Common myeloid progenitor, CD34-positive (primary cell): ENCODE measurements around the gene GPR31. TPM values are rescaled to one million over a fixed set of nuclear protein-coding genes. Genes with fewer than 3 reads are reported as not detected.
"Not testable (repeated sequence)": the region's sequence is repeated elsewhere in the genome, so short reads cannot be mapped to it uniquely, and the experiment has no call there.

Experiments
- CTCF ChIA-PET: fragments of 350-600 bp; sonication (Branson Sonifier 250); formaldehyde crosslinking; loops from one replicate; lab custom pipeline; 2021; ENCODE audit warnings: antibody characterized with exemption; lab: Charles Lee
- POLR2A ChIA-PET: fragments of 350-600 bp; sonication (Branson Sonifier 250); formaldehyde crosslinking; loops from one replicate; lab custom pipeline; 2021; ENCODE audit warnings: antibody characterized with exemption; lab: Charles Lee
- DNase-seq, 3 donors: peaks; one replicate each; pipeline versions ENCODE4 v3.0.0 to v3.0.0-alpha.2; 2013
- H3K27ac ChIP-seq, 2 experiments: 1 replicate in 1 of 2; 2 replicates in 1 of 2; pipeline ENCODE4 v1.7.0; 2013; ENCODE audit warnings: inconsistent platforms in 2 of 2, low read length in 2 of 2, mild to moderate bottlenecking in 2 of 2, low read depth in 1 of 2, moderate library complexity in 1 of 2; ENCODE audit not compliant: severe bottlenecking in 2 of 2, insufficient read depth in 1 of 2, poor library complexity in 1 of 2
- H3K27me3 ChIP-seq, 5 experiments: replicated peaks in 2 of 5; 1 replicate in 3 of 5; 2 replicates in 2 of 5; pipeline versions ENCODE4 v1.6.1 to v1.7.0; 2013; ENCODE audit warnings: low read length in 4 of 5, mild to moderate bottlenecking in 2 of 5, moderate library complexity in 2 of 5, inconsistent platforms in 1 of 5; ENCODE audit not compliant: insufficient read depth in 5 of 5, control insufficient read depth in 4 of 5
- H3K36me3 ChIP-seq, 4 experiments: 1 replicate in 2 of 4; 2 replicates in 2 of 4; pipeline versions ENCODE4 v1.6.1 to v1.7.0; 2013; ENCODE audit warnings: low read length in 3 of 4, control low read depth in 1 of 4, mild to moderate bottlenecking in 1 of 4; ENCODE audit not compliant: control insufficient read depth in 4 of 4, insufficient read depth in 4 of 4
- H3K4me1 ChIP-seq, 4 experiments: 1 replicate in 3 of 4; 2 replicates in 1 of 4; pipeline versions ENCODE4 v1.6.1 to v1.7.1; 2013; ENCODE audit warnings: low read length in 3 of 4, mild to moderate bottlenecking in 3 of 4, control low read depth in 1 of 4, inconsistent platforms in 1 of 4, moderate library complexity in 1 of 4; ENCODE audit not compliant: control insufficient read depth in 4 of 4, insufficient read depth in 4 of 4; ENCODE audit errors: control extremely low read depth in 1 of 4
- H3K4me3 ChIP-seq, 7 experiments: 1 replicate in 4 of 7; 2 replicates in 3 of 7; pipeline versions ENCODE4 v1.5.1 to v1.7.0; 2013; ENCODE audit warnings: mild to moderate bottlenecking in 7 of 7, low read length in 6 of 7, moderate library complexity in 6 of 7, inconsistent platforms in 2 of 7, low read depth in 2 of 7, control low read depth in 1 of 7; ENCODE audit not compliant: insufficient read depth in 4 of 7, control insufficient read depth in 1 of 7; ENCODE audit errors: extremely low read depth in 1 of 7
- H3K9me3 ChIP-seq, 5 experiments: 1 replicate in 4 of 5; 2 replicates in 1 of 5; pipeline versions ENCODE4 v1.6.1 to v1.7.1; 2013; ENCODE audit warnings: low read length in 4 of 5, mild to moderate bottlenecking in 2 of 5, inconsistent platforms in 1 of 5, low read depth in 1 of 5, moderate library complexity in 1 of 5; ENCODE audit not compliant: control insufficient read depth in 4 of 5, insufficient read depth in 2 of 5; ENCODE audit errors: control extremely low read depth in 1 of 5
- WGBS: methylation state at CpG from one replicate; pipeline ENCODE4 v1.1.5; 2013; ENCODE audit not compliant: insufficient coverage; 5-methylcytosine and 5-hydroxymethylcytosine counted together
- polyA plus RNA-seq: library from polyadenylated mRNA; unstranded; fragments of 120-200 nt; gene quantifications from one replicate; pipeline ENCODE4 v1.2.1, GENCODE V29; 2013

GPR31 gene, protein sequence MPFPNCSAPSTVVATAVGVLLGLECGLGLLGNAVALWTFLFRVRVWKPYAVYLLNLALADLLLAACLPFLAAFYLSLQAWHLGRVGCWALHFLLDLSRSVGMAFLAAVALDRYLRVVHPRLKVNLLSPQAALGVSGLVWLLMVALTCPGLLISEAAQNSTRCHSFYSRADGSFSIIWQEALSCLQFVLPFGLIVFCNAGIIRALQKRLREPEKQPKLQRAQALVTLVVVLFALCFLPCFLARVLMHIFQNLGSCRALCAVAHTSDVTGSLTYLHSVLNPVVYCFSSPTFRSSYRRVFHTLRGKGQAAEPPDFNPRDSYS
- 0.01 TPM for polyA plus RNA-seq

DNA sequence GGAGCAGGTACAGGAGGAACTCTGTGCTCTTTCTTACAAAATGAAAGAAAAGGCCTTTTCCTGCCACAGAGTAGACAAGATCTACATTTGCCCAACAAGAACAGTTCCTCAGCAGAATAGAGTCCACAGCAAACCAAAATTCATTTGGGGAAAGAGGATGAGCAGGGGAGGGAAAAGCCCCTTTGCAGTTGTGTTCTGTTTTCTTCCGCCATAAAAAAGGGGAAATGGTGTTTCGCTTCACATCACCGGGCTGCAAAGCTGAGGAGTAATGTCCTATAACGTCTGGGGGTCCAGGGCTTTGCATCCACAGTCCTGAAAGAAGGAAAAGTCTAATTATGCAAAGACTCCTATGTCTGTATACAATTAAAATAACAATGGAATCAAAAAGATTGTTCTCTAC lies at the start of gene GPR31:
Gene GPR31, minus strand, starts transcription at position 118 of the 400 bp plus-strand sequence. CDS start 149 bp downstream, outside the sequence.
- H3K9me3 ChIP-seq: no peaks in the 10 kb centered on the region
- ChIA-PET POLR2A (no interaction called here), CTCF (no interaction called here)
- no CpG with 5 or more reads among the region's 4 CpGs for WGBS
- H3K27ac ChIP-seq: no peak within 1 kb of the TSS
- peaks cover 0 to 10% (median 0%) of the 10 kb centered on the region in 5 experiments for H3K27me3 ChIP-seq
- H3K4me1 ChIP-seq: peaks cover 0 to 4% (median 0%) of the 10 kb centered on the region in 4 experiments
- peak in 1 of 3 donors; percentile 10 for DNase-seq
- no peak within 1 kb of the TSS for H3K4me3 ChIP-seq
- no peaks in the 10 kb centered on the region for H3K36me3 ChIP-seq

- H3K27me3 ChIP-seq: peaks cover 0 to 10% (median 2%) of the 10 kb centered on the region in 5 experiments
- no peak for DNase-seq
- 84% methylated on average over 4 of the region's 7 CpGs for WGBS
- no peaks in the 10 kb centered on the region for H3K36me3 ChIP-seq
- ChIA-PET POLR2A (no interaction called here), CTCF (no interaction called here)
- H3K9me3 ChIP-seq: no peaks in the 10 kb centered on the region
- no peak overlapping the region for H3K27ac ChIP-seq
- no peak overlapping the region for H3K4me3 ChIP-seq
- no peaks in the 10 kb centered on the region for H3K4me1 ChIP-seq
Measured at GRCh38 chr6:167207527-167207926, 49.7 kb upstream of the GPR31 start.

DNA sequence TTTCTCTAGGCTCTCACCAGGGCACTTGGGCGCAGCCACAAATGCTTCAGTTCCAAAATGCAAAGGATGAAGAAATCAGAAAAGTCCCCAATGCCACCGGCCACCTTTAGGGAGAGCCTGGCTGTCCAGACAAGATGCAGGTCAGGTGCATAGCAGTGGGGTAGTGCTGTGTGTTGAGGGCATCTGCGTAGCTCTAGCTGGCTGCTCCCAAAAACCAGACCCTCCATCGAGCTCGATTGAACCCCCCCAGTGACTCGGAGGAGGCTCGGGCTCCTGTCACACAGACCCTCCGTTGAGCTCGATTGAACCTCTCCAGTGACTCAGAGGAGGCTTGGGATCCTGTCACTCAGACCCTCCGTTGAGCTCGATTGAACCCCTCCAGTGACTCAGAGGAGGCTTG lies 47.5 kb upstream of the GPR31 start:
- H3K4me3 ChIP-seq, H3K4me1 ChIP-seq, POLR2A ChIA-PET, H3K9me3 ChIP-seq, H3K36me3 ChIP-seq, CTCF ChIA-PET, DNase-seq, H3K27ac ChIP-seq: not testable (repeated sequence)
- 90% methylated on average over 10 of the region's 11 CpGs for WGBS
- H3K27me3 ChIP-seq: peaks cover 0 to 10% (median 2%) of the 10 kb centered on the region in 5 experiments

DNA sequence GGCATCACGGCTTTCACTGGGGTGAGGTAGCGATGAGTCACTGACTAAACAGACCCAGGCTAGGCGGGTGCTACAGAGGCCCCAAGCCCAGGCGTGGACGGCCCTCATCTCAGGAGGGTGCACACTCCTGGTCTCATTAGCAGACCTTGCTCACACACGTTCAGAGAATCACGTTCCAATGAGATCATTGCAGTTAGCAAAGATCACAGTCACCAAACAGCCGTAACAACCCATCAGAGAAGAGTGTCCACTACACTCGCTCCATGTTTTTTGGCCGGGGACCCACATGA lies 46.2 kb upstream of the GPR31 start:
- H3K36me3 ChIP-seq, H3K27ac ChIP-seq, CTCF ChIA-PET, DNase-seq, POLR2A ChIA-PET, H3K9me3 ChIP-seq, H3K4me1 ChIP-seq, H3K4me3 ChIP-seq: not testable (repeated sequence)
- H3K27me3 ChIP-seq: peaks cover 0 to 15% (median 0%) of the 10 kb centered on the region in 5 experiments
- WGBS: 93% methylated on average over 6 of the region's 10 CpGs

- WGBS: 99% methylated on average over 12 of the region's 29 CpGs
- peaks cover 0 to 11% (median 2%) of the 10 kb centered on the region in 5 experiments for H3K27me3 ChIP-seq
- H3K36me3 ChIP-seq, DNase-seq, CTCF ChIA-PET, H3K4me1 ChIP-seq, POLR2A ChIA-PET, H3K4me3 ChIP-seq, H3K9me3 ChIP-seq, H3K27ac ChIP-seq: not testable (repeated sequence)
Measured at GRCh38 chr6:167203261-167204058, 45.7 kb upstream of the GPR31 start.

GRCh38 chr6:167202613-167203012 lies 44.8 kb upstream of the GPR31 start:
- CTCF ChIA-PET, H3K4me3 ChIP-seq, H3K4me1 ChIP-seq, H3K27ac ChIP-seq, POLR2A ChIA-PET, H3K36me3 ChIP-seq, H3K9me3 ChIP-seq, DNase-seq: not testable (repeated sequence)
- H3K27me3 ChIP-seq: peaks cover 0 to 16% (median 2%) of the 10 kb centered on the region in 5 experiments
- WGBS: no CpG with 5 or more reads among the region's 8 CpGs

DNA sequence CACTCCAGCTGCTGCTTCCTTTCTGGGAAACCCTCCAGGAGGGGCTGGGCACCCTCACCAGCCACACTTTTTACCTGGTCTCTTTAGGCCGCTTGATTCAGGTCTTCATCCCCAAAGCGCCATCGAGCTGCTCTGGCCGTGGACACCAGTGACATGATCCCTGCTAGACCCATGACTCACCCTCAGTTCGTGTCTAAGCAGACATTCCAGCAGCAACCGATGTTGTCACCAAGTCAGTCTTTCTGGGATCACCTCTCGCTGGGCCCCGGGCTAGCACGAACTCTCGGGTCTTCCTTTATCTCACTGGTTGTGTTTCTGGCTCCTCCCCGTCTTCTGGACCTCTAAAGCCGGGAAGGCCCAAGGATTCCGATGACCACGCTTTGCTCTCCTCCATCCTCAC lies 43.0 kb upstream of the GPR31 start:
- H3K27ac ChIP-seq: no peak overlapping the region
- DNase-seq: no peak
- H3K27me3 ChIP-seq: peaks cover 0 to 16% (median 3%) of the 10 kb centered on the region in 5 experiments
- 98% methylated on average over 14 of the region's 14 CpGs for WGBS
- no peak overlapping the region for H3K4me3 ChIP-seq
- POLR2A ChIA-PET: no interaction called here
- no peaks in the 10 kb centered on the region for H3K36me3 ChIP-seq
- H3K9me3 ChIP-seq: no peaks in the 10 kb centered on the region
- no peaks in the 10 kb centered on the region for H3K4me1 ChIP-seq
- CTCF ChIA-PET: no interaction called here
